Mesenteric fat pad (tissue), 1 donor: ENCODE data around the gene RIN1. TPM values are rescaled to one million over a fixed set of nuclear protein-coding genes. Genes with fewer than 3 reads are reported as not detected.
"Not testable (repeated sequence)": the region's sequence is repeated elsewhere in the genome, so short reads cannot be mapped to it uniquely, and the experiment has no call there.

ENCODE experiments used
- DNase-seq: peaks from one replicate; pipeline ENCODE4 v3.0.0-alpha.2; 2020; ENCODE audit warnings: low spot score
- long read RNA-seq: library from polyadenylated mRNA; unstranded; transcript quantifications from one replicate; pipeline ENCODE4 v2.0.0, GENCODE V29; 2020
- total RNA-seq: library from RNA; stranded (reverse); fragmentation: NEBNext Ultra II Directional; extraction: Animal tissue kit (Norgen Biotek cat#: 25700); gene quantifications from one replicate; pipeline ENCODE4 v1.2.1, GENCODE V29; 2021
- donor health status: DM: yes; HTN: yes; CAD: no.

Gene RIN1, protein sequence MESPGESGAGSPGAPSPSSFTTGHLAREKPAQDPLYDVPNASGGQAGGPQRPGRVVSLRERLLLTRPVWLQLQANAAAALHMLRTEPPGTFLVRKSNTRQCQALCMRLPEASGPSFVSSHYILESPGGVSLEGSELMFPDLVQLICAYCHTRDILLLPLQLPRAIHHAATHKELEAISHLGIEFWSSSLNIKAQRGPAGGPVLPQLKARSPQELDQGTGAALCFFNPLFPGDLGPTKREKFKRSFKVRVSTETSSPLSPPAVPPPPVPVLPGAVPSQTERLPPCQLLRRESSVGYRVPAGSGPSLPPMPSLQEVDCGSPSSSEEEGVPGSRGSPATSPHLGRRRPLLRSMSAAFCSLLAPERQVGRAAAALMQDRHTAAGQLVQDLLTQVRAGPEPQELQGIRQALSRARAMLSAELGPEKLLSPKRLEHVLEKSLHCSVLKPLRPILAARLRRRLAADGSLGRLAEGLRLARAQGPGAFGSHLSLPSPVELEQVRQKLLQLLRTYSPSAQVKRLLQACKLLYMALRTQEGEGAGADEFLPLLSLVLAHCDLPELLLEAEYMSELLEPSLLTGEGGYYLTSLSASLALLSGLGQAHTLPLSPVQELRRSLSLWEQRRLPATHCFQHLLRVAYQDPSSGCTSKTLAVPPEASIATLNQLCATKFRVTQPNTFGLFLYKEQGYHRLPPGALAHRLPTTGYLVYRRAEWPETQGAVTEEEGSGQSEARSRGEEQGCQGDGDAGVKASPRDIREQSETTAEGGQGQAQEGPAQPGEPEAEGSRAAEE
- 6.5 TPM for total RNA-seq
- long read RNA-seq, transcript RIN1-201 (10 exons, 2,693 nt), result major isoform, 7 of 22 reads
- long read RNA-seq, partial matches to known transcripts, result 11 of 22 reads
- long read RNA-seq, other reads (novel, unspliced or antisense), result 4 of 22 reads

DNA sequence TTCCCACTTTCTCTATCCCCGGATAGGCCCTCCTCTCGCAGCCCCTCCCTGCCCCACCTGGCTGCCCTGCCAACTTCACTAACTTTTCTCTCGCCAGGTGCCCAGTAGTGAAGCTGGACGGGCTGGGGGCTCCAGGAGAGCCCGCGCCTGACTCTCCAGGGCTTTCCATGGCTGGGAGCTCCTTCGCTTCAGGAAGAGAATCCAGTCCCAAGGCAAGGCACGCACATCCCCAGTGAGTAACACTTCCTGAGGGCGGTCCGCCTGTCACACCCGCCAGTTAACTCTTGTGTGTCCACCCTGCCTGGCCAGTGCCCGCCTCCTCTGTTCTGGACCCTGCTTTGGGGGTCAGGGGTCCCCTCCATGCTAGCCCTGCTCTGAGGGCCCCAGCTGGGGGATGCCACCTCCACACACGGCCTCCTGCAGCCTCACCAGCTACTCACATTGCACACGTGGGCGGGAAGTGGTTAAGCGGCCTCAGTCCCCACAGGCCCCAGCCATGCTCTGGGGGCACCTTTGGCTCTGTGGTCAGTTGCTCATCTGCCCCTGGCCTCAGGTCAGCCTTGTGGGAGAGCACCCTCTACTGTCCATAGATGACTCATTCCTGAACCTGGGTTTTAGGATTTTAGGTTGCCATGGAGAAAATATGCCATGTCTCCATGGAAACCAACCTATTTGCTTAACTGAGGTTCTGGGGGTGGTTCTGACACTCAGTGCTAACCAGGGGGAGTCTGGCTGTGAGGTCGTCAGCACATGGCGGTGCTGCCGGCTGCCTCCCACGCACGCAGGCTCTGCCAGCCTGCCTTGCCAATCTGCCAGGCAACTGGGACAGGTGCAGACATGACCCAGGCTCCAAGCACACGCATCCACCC, at the start of gene RIN1:
RIN1 (minus strand) TSS at position 201 of the 869 bp plus-strand sequence; CDS start at position 169, 32 bp downstream.
- no peak for DNase-seq

DNA sequence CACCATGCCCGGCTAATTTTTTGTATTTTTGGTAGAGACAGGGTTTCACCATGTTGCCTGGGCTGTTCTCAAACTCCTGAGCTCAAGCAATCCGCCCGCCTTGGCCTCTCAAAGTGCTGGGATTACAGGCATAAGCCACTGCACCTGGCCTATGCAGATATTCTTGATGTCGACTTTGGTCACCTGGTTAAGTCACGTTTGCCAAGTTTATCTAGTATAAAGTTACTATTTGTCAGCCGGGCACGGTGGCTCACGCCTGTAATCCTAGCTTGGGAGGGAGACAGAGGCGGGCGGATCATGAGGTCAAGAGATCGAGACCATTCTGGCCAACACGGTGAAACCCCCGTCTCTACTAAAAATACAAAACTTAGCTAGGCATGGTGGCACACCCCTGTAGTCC, 48.1 kb upstream of the RIN1 start:
- DNase-seq, result not testable (repeated sequence)

DNA sequence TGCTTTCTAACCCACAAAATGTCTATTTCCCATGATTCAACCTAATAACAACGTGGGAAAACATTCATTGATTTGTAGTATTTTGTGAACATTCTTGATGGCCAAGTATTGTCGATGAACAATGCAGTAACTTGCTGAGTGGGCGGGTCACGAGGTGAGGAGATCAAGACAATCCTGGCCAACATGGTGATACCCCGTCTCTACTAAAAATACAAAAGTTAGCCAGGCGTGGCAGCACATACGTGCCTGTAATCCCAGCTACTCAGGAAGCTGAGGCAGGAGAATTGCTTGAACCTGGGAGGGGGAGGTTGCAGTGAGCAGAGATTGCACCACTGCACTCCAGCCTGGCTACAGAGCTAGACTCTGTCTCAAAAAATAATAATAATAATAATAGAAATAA, 44.0 kb upstream of the RIN1 start:
- not testable (repeated sequence) for DNase-seq

DNA sequence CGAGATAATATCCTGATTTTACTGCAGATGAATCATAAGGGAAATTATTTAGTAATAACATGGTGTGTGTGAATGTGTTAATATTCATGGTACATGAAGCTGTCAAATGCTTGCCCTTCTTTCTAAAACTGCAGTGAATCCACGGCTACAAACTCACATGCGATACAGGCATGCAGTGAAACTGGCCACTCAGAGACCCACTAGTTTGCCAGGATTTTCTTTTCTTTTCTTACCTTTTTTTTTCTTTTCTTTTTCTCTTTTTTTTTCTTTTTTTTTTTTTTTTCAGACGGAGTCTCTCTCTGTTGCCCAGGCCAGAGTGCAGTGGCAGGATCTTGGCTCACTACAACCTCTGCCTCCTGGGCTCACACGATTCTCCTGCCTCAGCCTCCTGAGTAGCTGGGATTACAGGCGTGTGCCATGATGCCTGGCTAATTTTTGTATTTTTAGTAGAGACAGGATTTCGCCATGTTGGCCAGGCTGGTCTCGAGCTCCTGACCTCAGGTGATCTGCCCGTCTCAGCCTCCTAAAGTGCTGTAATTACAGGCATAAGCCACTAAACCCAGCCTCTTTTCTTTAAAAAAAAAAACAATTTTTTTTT, 37.6 kb upstream of the RIN1 start:
- not testable (repeated sequence) for DNase-seq

DNA sequence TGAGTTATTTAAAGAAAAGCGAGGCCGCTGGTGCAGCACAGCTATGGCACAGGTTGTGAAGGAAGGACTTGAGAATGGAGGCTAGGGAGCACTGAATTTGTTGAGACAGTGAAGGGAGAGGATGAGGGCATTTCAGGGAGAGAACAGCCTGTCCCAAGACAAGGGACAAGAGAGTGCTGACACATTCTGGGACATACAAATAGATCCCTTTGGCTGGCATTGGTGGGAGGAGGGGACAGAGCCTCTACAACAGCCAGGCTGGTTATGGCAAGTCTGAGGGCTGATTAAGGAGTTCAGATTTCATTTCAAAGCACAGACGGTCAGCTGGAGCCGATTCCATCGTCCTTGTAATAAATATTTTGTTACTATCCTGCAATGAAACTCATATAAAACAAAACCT, 37.0 kb upstream of the RIN1 start:
- DNase-seq, result no peak

DNA sequence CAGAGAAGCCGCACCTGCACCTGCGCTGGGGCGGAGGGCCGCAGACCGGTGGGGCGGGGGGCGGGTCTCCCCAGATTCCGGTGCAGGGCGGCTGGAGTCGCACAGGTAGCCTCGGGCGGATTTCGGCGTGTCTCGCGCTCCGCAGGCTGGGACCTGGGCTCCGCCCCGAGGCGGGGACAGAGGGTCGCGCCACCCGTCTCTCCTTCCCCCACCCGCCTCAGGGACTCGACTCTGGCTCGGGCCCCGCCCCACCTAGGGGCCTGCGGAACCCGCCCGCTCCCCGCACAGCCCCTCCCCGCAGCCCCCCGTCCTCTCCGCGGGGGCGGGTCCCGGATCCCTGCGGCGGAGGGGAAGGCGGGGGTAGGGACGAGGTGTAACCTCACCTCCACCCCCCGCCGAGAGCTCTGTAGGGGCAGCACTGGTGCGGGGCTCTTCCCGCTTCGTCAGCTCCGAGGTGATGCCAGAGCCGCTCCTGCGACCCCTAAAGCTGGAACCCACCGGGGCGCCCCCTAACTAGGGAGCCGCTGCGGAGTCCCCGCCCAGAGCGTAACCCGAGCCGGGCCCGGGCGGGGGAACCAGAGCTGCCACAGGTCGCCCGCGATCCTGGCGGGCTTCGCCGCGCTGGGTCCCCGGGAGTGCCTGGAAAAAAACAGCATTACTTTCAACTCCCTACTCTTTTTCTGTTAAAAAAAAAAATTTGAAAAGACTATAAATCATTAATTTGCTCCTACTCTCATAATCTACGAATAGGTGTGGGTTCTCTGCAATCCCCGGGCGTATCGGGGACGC, 35.6 kb upstream of the RIN1 start, which contains the start of gene SLC29A2:
SLC29A2 (minus strand) TSS at position 134 of the 789 bp plus-strand sequence. CDS start 169 bp downstream, outside the sequence.
- DNase-seq, result no peak

DNA sequence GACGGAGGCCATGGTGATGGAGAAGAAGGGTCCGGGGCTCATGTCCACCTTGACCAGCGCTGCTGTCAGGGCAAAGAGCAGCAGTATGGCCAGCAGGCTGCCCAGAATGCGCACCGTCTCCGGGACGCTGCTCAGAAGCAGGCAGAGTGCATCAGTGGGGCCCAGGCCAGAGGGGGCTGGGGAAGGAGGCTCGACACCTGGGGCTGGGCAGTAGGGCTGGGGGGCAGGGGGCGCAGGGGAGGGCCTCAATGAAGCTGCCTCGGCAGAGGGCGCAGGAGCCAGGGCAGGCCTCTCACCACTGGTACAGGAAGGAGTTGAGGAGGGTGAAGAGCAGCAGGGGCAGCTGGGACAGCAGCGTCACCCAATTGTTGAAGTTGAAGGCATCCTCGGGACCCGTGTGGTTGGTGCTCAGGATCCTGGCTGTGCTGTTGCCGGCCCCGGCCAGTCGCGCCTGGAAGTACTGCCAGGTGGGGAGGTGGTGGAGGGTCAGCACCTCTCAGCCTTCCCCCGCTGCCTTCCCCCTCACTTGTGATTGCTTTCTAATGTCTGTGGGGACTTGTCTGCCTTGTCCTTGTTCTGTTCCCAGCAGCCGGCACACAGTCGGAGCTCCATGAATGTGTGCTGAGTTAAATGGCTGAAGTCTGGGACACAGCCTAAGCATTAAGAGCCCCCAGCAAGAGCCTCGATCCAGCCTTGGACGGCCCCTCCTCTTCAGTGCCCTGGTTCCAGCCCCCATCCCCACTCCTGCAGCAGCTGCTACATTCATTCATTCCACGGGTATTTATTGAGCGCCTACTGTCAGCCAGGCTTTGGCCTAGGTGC, 33.0 kb upstream of the RIN1 start:
- no peak for DNase-seq

DNA sequence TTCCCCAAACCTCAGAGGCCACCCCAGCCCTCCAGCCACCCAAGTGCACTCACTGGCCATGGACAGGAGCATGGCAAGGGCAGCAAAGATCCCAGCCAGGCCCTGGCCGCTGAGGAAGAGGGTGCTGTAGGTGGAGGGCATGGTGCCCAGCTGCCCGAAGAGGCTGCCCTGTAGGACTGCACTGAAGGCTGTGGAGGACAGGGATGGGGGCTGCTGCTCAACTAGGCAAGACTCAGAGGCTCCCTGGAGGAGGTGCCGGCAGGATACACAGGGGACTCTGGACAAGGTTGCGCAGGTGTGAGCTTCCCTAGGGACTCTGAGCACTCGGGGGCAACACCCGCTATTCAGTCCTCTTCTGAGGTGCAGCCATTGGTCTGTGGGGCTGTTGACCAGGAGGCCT, 32.2 kb upstream of the RIN1 start:
- DNase-seq, result no peak

DNA sequence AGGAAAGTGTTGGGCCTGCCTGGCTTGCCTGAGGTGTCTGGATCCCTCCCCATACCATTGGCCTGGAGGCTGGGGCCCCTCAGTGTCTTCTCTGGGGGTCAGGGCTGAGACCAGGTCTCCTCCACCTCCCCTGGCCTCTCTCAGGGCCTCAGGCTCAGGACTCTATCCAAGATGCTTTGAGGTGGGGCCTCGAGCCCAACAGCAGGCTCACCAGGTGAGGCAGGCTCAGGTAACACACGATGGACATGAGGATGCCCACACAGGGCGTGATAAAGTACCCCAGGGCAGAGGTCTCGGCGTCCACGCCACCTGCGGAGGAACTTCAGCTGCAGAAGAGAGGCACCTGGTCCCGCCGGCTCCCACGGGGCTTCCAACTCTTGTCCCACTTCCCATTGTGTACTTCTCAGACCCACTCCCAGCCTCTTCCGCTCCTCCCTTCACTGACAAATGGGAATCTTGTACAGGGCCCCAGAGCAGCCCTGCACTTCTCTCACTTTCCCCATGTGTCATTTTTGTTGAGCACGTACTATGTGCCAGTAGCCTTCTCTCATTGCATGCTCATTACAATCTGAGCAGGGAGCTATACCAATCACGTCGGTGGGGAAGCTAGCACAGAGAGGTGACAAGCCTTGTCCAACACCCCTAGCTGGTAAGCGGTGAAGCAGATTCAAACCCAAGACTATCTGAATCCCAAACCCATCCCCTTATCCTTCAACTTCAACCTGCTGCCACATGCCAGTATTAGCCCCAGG, 31.5 kb upstream of the RIN1 start:
- no peak for DNase-seq

DNA sequence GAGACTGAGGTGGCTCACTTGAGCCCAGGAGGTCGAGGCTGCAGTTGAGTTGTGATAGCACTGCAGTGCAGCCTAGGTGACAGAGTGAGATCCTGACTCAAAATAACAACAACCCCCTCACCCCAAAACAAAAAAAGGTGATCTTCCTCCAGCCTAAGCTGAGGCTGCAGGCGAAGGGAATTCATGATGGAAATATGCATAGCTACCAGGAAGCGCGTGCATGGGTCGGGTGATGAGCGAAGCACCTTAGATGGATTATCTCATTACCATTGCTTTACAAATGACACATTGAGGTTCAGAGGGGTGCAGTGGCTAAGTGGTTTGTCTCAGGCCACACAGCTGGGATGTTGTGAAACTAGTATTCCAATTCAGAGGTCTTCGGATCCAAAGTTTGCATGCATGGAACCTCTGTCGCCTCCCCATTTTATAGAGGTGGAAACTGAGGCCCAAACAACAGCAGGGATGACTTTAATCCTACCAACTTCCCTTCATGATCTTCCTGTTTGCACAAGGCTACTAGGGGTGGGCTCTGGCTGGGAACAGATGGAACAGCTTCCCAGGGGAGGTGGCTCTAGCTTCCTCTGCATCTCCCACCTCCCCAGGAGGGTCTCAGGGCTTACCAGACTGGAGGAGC, 30.7 kb upstream of the RIN1 start:
- DNase-seq, result no peak

DNA sequence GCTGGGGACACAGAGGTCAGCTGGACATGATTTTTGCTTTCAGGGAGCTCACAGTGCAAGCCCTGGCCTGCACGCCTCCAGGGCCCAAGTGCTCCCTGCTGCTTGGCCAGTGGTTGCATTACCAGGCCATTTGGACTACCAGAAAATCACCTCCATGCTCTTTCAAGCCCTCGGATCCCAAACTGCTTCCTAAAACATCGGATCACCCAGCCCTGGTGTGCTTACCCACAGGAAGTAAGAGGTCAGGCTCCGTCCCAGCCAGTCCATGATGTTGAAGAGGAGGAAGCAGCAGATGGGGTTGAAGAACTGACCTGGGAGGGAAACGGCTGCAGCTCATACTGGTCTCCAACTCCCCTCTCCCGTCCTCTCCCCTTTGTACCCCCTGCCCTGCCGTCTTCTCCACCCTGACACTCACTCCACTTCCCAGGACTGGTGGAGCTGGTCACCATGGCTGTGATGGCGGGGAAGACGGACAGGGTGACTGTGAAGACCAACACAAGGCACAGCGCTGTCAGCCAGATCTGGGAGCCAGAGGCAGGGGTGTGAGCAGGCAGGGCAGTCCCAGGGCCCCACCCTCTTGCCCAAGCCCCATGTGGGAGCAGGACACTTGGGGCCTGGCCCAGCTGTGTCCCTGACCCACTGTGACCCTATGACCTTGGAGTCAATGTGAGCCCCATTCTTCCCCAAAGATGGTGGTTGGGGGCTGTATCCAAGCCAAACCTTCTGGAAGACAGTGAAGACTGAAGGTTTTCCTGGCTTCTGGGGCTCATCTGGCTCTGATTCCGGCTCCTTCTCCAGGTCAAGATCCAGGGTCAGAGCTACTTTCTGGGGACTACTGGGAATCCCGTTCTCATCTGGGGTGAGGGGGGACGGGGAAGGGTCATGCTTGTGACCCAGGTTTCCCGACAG, 29.7 kb upstream of the RIN1 start:
- no peak for DNase-seq

DNA sequence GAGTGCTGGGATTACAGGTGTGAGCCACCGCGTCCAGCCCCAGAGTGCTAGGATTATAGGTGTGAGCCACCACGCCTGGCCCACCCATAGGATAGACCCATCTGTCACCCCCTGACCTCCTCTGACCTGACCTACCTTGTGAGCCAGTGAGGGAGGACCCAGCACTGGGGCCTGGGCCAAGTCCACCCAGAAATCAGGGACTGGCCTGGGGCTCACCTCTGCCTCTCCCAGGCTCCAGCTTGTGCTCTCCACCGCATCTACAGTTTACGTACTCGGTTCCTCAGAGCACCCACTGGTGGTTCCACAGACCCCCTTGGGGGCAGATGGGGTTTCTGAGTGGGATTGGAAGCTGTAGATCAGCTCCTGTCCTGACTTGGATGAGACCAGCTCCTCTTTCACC, 28.9 kb upstream of the RIN1 start:
- no peak for DNase-seq

DNA sequence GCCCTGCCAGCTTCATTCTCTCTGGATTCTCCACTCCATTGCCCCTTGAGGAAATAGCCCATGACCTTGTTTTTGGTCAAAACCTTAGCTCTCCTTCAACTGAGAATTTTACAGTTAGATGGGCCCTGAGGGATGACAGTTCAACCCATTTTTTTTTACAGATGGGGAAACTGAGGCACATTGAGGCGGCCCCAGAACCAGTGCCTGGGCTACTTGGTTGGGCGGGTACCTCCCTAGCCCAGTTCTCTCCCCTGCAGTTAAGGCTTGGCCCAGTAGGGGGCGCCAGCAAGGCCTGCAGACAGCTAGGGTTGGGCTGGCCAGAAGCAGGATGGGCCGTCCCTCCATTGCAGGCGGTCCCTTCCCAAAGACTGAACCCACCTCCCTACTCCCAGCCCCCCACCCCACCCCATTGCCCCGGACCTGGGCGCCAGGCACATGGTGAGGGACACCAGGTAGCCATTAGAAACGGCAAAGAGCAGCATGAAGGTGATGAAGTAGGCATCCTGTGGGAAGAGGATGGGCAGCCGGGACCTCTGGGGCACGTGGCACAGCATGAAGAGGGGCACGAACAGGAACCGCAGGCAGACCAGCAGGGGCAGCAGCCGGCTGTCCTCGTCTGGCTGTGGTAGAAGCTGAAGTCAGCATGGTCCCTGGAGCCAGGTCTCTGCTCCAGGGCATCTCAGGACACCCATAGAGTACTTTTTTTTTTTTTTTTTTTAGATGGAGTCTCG, 27.7 kb upstream of the RIN1 start:
- no peak for DNase-seq

DNA sequence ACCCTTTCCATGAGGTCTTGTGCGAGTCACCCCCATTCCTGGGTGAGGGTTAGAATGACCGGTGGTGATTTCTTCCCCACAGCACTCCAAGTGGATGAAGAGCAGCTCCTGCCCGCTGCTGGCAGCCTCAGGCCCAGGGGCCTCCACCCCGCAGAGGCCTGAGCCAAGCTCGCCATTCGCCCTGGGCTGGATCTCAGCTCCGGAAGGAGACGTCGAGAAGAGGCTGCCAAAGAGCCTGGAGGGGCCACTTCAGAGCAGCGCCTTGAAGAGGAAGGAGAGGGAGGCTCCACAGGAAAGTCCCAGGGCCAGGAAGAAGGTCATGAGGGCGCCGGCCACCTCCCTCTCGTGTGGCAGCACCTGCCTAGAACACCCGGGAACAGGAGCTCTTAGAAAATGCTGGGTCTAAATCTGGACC, 27.0 kb upstream of the RIN1 start:
- no peak for DNase-seq

DNA sequence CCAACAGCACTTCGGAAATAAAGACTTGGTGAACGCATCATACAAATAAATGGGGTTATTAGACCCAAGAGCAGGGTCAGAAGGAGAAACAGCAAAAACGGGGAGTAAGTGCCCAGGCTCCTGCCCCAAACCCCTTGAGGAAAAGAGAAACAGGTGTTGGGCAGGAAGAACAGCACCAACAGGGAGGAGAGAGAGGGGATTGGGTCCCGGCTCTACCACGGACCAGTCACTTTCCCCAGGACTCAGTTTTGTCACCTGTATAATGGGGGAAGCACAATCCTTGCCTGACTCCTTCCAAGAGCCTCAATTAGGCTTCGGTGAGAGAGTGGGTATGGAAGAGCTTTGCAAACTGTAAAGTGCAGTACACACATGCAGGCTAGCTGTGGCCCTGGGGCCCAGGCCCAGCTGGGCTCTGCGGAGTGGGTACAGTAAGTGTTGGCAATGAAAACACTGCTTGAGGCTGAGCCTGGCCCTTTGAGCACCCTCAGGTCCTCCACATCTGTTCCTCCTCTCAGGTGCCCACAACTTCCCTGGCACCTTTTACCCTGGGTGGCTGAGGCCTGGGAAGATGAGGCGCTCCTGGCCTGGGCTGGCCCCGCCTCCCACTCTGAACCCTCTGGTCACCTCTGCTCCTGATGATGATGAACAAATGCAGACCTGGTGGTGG, 26.4 kb upstream of the RIN1 start:
- no peak for DNase-seq
